Measurements from ENCODE around the gene WNK3.
A peak's percentile ranks its signal among the peaks of the same experiment; 100 is the strongest.
"Not testable (repeated sequence)": the region's sequence is repeated elsewhere in the genome, so short reads cannot be mapped to it uniquely, and the experiment has no call there.

The WNK3 gene

DNA sequence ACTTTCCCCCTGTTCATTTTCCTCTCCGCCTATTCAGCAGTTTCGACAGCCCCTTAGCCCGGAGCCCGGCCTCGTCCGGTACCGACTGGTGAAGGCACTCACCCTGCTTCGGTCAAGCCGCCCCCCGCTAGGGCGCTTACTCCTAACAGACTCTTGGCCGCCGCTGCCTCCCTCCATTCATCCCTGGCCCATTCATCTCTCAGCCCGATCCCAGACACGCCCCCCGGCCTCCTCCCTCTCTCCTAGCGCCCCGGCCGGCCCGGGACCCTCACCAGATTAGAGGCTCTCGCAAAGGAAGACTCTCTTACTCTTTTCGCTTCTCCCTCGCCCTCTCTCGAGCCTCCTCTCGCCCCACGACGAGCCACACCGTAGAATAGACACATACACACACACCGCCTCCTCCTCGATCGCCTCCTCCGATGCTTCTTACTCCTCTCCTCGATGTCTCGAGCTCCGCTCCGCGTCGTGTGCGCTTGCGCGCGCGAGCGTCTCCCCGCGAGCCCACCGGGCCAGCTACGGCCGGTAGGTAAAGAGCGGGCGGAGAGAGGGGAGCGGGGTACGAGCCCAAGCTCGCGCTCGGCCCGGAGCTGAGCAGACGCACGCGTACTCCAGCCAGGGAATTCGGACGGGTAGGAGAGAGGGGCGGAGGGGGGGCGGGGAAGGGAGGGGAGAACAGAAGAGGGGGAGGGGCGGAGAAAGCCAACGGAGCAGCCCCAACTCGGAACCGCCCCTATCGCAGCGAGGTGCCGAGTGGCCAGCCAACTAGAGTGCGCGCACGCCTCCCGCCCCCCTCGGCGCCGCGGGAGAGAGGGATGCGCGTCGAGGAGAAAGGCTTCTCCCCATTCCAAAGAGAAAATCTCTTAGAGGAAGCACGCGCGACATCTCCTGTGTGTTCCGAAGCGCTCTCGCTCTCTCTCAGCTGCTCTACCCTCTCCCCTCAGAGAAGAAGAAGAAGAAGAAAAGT lies at the start of gene WNK3:
Gene WNK3 (minus strand): TSS at position 633 of the 964 bp plus-strand sequence.
- peak; percentile 96 for DNase-seq

DNA sequence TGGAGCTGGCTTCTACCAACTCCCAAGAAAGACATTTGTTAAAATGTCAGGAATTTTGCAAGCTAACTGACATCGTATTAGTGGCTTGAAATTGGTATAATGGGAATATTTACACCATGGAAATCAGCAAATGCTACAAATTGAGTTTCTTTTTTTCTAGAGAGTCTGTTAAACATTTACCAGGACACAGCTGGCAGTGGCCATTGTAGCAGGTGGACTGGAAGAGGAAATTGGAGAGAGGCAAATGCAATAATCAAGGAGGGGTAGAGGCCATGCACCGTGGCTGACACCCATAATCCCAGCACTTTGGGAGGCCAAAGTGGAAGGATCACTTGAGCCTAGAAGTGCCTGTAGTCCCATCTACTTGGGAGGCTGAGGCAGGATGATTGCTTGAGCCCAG lies 49.4 kb upstream of the WNK3 start:
- peak; percentile 80 for DNase-seq

DNA sequence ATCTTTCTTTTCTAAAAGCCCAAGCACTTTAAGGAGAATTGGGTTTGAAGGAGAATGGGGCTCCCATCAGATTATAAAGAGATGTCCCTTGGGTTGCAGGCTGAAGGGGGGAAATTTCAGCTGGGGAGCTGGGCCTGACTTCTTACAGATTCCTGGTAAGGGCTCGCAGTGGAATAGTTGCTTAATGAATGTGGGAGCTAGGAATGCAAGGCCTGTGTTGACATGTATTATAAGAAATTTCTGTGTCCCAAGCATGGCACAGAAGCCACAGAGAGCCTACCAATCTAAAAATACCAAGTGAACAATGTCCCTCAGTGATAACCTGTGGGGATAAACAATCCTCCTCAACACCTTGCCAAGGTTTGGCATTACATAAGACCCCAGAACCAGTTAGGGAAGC lies 39.3 kb upstream of the WNK3 start:
- no peak for DNase-seq

DNA sequence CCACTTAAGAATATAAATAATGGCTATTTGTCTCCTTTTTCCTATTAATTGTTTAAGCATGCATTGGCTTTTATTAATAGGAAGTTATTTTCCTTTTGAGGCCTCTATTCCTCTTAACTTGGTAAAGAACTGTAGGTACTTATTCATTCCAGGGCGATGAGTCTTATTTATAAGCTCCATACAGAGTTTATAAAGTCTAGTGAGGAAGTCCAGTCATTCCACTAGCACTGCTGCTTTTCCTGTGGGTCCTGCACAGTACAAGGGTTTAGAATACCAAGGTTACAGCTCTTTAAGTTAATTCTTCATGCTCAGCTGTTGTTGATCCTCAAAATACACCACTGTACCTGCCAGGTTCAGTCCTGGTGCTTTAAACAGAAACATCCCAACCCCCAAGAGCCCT lies 28.5 kb upstream of the WNK3 start:
- DNase-seq = no peak

DNA sequence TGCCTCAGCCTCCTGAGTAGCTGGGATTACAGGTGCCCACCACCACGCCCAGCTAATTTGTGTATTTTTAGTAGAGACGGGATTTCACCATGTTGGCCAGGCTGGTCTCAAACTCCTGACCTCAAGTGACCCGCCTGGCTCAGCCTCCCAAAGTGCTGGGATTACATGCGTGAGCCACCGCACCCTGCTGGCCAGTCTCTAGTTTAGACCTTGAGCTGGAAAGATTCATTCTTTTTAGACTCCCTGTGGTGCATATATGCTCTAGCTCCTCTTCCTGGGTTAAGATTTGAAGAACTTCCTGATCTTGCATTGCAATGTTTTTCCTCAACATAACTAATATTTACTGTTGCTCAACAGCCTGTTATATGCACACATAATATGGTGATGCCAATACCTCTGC lies 26.8 kb upstream of the WNK3 start:
- not testable (repeated sequence) for DNase-seq

DNA sequence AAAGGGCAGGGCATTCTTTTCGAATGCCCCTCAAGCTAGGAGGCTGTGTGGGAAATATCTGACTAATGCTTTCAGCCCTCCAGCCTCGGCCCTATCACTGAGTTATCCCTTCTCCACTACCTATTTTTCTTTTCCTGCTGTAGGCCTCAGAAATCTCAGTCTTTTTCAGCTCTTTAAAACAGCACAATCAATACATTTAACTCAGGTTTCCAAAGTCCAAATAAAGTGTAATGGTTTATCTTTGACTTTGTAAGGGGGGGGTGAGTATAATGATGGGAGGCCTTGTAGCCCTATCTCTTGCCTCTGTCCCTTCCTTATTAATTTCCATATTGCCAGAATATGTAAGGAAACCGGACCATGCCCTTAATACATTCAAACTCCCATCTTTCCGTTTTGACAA lies 1.6 kb upstream of the WNK3 start:
- DNase-seq = no peak

DNA sequence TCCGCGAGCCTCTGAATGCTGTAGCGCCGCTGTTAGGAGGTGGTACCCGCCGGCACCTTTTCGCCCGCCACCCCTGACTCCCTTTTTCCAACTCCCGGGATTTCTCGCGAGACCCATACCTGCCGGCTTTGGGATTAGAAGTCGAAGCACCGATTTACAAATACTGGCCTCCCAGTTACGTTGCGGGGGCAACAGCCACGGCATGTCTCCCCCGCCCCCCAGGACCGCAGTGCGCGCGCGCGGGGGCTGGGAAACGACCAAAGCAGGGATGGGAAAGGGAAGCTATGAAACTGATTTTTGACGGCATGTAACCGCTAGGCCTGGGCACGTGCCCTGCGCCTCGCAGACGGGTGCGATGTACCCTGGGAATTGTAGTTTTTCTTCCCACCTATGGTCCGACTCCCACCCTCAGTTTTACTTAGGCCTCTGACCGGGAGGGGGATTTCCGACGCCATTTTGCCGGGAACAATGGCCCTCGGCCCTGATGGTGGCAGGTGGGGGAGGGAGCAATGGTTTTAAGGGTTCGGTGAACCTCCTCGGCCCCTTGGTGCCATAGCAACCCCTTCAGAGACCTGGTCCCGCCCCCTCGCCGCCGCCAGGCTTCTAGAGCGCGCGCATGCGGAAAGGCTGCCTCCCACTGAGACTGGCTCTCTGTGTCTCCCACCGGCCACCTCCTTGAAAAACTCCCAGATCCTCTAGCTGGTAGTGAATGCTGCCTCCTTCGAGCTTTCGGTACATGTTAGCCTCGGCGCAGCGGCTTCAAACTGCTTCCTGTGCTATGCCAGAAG lies 772 bp upstream of the WNK3 start:
- peak; percentile 89 for DNase-seq

DNA sequence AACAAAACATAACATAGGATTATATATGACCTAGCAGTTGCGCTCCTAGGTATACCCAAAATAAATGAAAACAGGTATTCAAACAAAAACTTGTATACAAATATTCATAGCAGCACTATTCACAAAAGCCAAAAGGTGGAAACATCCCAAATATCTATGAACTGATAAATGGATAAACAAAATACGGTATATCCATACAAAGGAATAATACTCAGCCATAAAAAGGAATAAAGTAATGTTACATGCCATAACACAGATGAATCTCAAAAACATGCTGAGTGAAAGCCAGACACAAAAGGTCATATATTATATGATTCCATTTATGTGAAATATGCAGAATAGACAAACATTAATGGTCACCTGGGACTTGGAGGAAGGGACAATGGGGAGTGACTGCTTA lies 5.2 kb downstream of the WNK3 start:
- DNase-seq = no peak

DNA sequence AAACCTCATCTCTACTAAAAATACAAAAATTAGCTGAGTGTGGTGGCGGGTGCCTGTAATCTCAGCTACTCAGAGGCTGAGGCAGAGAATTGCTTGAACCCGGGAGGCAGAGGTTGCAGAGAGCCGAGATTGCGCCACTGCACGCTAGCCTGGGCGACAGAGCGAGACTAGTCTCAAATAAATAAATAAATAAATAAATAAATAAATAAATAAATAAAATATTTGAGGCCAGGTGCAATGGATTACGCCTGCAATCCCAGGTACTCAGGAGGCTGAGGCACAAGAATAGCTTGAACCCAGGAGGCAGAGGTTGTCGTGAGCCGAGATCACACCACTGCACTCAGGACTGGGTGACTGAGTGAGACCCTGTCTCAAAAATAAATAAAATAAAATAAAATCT lies 20.5 kb downstream of the WNK3 start:
- not testable (repeated sequence) for DNase-seq

DNA sequence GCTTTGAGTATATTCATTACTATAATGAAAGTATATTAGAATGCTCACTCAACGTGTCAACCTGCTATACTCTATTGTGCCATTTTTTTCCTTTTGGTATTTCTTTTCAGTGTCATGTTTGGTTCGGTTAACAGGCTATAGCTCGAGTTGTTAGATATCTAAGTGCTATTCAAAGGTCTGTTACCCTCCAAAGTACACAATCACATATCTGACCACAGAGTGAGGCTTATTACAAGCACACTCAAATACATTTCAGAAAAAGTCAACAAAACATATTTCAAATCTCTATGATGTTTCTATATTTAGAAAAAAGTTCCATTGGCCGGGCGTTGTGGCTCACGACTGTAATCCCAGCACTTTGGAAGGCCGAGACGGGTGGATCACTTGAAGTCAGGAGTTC lies 32.8 kb downstream of the WNK3 start:
- DNase-seq = no peak

DNA sequence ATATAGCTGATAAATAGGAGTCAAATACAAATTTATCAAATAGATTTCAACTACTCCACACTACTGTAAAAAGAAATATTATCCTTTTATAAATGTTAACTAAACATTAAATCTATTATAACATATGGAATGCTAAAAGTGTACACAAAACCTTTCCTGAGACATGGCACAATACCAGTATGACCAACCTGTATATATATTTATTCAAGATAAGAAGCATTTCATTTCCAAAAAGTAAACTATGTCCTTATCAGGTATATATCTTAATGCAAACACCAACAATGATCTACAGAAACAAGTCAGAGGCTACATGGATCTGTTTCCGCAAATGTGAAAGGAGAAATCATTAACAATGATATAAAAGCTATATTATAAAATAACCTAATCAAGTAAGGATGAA lies 37.8 kb downstream of the WNK3 start:
- no peak for DNase-seq

DNA sequence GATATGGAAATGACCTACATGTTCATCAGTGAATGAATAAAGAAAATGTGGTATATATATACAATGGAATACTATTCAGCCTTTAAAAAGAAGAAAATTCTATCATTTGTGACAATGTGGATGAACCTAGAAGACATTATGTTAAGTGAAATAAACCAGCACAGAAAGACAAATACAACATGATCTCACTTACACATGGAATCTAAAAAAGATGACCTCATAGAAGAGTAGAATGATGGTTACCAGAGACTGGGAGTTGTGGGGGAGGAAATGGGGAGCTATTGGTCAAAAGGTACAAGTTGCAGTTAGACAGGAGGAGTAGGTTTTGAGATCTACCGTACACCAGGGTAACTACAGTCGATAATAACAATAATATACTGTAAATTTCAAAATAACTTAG lies 51.5 kb downstream of the WNK3 start:
- DNase-seq = no peak

DNA sequence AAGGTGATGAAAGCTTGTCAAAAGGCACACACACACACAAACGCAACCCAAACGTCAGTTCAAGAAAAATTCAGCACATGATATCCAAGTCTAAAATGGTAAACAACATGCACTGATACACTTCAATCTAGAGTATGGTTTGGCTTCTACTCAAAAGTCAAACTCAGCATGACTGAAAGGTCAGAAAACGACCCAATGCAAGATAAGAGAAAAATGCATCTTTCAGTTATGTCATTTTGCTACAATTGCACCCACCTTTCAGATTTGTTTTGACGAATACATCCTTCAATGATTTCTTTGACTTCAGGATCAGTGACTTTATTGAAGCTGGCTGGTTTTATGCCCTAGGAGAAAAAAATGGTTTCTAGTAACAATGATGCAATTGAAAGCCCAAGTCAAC lies 56.3 kb downstream of the WNK3 start:
- no peak for DNase-seq

DNA sequence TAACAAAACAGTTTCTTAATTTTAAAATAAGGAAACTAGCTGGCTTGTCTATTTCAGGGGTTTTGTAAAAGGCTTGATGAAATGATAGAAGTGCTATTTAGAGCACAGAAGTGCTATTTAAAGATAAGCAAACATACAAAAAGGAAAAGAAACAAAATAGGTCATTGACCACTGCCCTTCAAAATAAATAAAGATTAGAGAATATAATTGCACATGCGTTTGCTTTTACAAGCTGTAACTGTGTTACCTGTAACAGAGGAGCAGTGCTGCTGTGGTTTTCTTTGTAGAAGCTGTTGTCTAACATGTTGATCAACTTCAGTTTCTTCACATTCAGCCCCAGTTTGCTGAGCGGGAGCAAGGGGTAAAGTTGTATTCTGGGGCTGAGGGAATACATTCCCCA lies 63.5 kb downstream of the WNK3 start:
- no peak for DNase-seq

DNA sequence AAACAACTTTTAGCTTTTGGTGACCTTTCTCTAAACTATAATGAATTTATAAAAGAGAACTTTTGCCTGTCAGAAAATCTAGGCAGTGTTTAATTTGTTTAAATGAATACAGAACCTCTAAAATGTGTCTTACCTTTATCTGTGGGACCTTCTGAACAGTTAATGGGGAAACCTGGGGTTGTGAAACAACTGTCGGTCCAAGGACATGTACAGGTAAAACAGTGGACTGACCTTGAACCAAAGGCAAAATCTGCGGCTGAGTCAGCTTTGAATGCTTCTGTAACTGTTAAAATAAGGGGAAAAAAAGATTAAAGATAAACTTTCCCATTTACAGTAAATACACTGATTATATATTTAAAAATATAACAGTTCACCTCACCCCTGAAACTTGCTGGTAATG lies 65.1 kb downstream of the WNK3 start:
- DNase-seq = no peak

DNA sequence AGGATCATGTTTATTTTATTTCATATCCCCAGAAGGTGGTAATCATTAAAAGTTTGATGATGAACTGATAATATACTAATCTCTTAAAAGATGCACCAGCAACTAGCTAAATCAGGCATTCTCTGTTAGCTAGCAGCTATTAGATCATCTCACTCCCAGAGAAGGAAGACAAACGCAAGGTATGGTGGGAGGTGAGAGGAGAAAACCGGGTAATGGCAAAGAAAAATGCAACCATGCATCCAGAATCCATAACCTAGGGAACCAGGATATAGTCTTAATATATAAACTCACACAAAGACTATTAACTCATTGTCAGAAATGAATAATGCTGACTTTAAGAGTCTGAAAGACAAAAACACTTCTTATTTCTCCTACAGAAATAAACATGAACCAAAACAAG lies 66.1 kb downstream of the WNK3 start:
- DNase-seq = no peak

DNA sequence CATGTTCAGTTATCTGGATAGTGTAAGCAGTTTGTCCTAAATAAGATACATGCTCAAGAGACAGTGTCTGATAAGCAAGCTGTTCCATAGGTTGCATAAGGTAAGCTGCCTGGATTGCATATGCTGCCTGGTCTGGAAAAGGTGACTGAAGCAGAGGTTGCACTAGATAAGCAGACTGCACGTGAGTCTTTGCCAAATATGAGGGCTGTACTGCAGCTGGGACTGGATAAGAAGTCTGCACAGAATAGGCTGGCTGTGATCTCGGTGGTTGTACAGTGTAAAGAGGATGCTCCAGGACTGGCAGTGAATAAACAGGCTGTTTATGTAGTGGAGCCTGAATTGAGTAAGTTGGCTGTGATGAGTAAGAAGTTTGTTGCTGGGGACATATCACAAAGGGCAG lies 68.9 kb downstream of the WNK3 start:
- DNase-seq = no peak

DNA sequence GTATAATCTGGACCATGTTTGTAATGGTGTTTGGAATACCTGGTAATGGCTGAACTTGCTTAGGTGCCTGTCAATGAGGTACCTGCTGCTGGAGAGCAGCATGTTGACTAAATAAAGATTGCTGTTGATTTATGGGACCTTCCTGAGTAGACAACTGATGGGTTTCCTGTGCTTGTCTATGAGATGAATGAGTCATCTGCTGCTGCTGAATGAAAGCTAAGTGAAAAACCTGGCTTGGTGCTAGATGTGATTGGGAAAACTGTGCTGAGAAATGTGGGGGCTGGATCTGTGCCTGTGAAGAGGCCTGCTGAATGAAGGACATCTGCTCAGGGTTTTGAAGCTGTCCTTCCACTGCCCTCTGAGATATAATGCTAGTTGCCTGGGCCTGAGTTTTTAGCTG lies 69.6 kb downstream of the WNK3 start:
- peak; percentile 68 for DNase-seq

DNA sequence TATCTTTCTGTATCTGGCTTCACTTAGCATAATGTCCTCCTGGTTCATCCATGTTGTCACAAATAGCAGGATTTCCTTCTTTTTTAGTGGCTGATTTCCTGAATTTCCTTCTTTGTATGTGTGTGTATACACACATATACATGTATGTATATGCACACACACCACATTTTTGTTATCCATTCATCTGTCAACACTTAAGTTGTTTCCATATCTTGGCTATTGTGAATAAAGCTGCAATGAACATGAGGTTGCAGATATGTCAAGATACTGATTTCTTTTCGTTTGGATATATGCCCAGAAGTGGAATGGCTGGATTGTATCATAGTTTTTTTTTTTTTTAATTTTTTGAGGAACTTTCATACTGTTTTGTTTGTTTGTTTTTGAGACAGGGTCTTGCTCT lies 76.2 kb downstream of the WNK3 start:
- no peak for DNase-seq

DNA sequence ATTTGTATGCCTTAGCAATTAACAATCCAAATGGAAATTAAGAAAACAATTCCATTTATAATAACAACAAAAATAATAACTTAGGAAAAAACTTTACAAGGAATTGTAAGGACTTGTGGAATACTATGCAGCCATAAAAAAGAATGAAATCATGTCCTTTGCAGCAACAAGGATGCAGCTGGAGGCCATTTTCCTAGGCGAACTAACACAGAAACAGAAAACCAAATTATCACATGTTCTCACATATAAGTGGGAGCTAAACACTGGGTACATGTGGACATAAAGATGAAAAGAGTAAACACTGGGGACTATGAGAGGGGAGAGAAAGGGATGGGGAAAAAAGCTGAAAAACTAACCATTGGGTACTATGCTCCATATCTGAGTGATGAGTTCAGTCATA lies 77.4 kb downstream of the WNK3 start:
- no peak for DNase-seq

DNA sequence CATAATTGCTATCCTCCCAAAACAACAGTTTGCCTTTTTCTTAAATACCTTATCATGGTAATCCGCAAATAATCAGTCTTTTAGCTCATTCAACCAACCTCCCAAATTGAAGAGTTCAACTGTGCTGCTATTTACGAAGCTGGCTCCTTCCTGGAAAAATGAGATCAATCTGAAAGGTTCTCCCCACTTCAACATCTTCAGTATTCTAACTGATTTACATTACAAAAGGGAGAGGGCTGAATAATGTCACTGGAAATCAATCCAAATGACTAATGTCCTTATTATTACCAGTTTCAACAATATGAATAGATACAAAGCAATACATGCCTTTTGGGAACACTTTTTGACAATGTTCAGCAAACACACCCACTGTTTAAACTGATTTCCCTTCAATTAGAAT lies 86.2 kb downstream of the WNK3 start:
- no peak for DNase-seq

DNA sequence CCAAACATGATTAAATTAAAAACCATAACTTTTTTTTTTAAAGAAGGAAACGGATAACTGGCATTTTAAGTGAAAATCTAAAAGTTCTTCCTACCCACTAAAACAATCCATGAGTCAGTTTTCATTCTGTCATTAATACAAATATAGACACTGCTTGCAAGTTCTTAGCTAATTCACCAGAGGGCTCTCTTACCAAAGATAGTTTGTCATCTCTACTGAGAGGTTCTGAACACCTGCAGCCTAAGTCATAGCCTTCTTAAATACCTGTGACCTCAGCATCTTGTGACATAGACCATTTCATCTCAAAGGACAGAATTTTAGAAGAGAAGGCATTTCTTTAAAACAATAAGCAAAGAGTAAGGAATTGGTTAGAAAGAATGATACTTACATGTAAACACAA lies 109.5 kb downstream of the WNK3 start:
- peak; percentile 69 for DNase-seq

DNA sequence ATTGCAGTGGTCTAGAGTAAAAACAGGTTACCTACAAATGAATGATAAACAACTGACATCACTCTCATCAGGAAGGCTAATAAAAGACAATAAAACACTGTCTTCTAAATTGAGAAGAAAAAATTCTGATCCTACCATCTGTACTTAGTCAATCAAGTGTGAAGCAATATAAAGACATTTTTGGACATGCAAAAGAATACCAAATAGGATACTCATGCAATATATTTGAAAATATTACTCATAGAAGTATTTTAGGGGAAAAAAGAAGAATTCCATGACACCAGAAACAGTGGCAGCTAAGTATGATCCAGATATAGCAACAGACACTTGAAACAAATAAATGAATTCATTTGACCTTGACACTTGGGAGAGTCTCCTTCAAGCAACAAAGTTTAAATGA lies 111.0 kb downstream of the WNK3 start:
- DNase-seq = no peak

DNA sequence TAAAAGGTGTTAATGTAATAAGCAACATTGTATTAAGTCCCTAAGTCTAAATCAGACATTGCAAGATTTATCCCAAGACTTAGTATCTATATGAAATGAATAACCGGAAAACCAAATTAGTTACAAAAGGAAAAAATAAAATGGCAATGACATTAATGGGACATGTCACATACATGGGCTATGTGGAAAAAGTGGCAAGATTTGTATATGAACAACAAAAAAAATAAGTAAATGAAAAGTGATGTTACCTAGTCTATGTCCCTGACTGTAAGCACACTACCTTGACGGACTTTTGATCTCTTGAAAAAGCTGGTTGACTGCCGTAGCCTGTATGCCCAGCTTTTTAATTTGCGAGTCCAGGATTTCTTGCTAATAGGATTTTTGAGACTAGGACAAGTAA lies 119.3 kb downstream of the WNK3 start:
- DNase-seq = no peak
